GM23338 (cell line): ENCODE measurements around the gene S100PBP. TPM values are rescaled to one million over a fixed set of nuclear protein-coding genes. Genes with fewer than 3 reads are reported as not detected.
A peak's percentile ranks its signal among the peaks of the same experiment; 100 is the strongest.

Source experiments
- ATAC-seq: fragments of 200-7000 bp; cut with Tn5 transposase; 3 replicates; pipeline ENCODE4 v1.9.1; 2020
- DNase-seq: peaks from one replicate; pipeline ENCODE4 v3.0.0-alpha.2; 2015; ENCODE audit warnings: low spot score
- H2AFZ ChIP-seq: fragments of 200-600 bp; sonication (generic); 2 replicates; pipeline ENCODE4 v1.8.0; 2016; ENCODE audit warnings: antibody characterized with exemption, mild to moderate bottlenecking, moderate library complexity
- H3F3A ChIP-seq: fragments of 200-600 bp; sonication (generic); replicated peaks from 2 replicates; pipeline ENCODE4 v1.8.0; 2017; ENCODE audit warnings: antibody characterized with exemption, mixed run types, low read depth
- H3K27ac ChIP-seq: fragments of 200-600 bp; sonication (generic); 2 replicates; pipeline ENCODE4 v1.6.1; 2016; ENCODE audit warnings: low read depth
- H3K27me3 ChIP-seq: fragments of 200-600 bp; sonication (generic); 2 replicates; pipeline ENCODE4 v1.8.0; 2016; ENCODE audit warnings: mild to moderate bottlenecking, mixed run types, moderate library complexity; ENCODE audit not compliant: insufficient read depth
- H3K36me3 ChIP-seq: fragments of 200-600 bp; sonication (generic); 2 replicates; pipeline ENCODE4 v1.8.0; 2016; ENCODE audit warnings: mild to moderate bottlenecking; ENCODE audit not compliant: insufficient read depth
- H3K4me1 ChIP-seq: fragments of 200-600 bp; sonication (generic); 2 replicates; pipeline ENCODE4 v1.8.0; 2016; ENCODE audit warnings: mild to moderate bottlenecking, moderate library complexity; ENCODE audit not compliant: insufficient read depth
- H3K4me2 ChIP-seq: fragments of 200-600 bp; sonication (generic); 2 replicates; pipeline ENCODE4 v1.7.1; 2017; ENCODE audit warnings: mixed run types
- H3K4me3 ChIP-seq: fragments of 200-600 bp; sonication (generic); 2 replicates; pipeline ENCODE4 v1.6.1; 2016; ENCODE audit warnings: mixed run types
- H3K79me2 ChIP-seq: fragments of 200-600 bp; sonication (generic); replicated peaks from 2 replicates; pipeline ENCODE4 v1.8.0; 2017; ENCODE audit warnings: mild to moderate bottlenecking; ENCODE audit not compliant: insufficient read depth
- H3K9me2 ChIP-seq: fragments of 200-600 bp; sonication (generic); 2 replicates; pipeline ENCODE4 v1.8.0; 2017; ENCODE audit not compliant: insufficient read depth
- H4K20me1 ChIP-seq: fragments of 200-600 bp; sonication (generic); replicated peaks from 2 replicates; pipeline ENCODE4 v1.8.0; 2017; ENCODE audit warnings: mild to moderate bottlenecking; ENCODE audit not compliant: insufficient read depth
- H3K27ac Mint-ChIP-seq: 2 replicates; pipeline ENCODE4 v1.8.0; 2020; ENCODE audit warnings: inconsistent platforms, mild to moderate bottlenecking, moderate library complexity, mixed read lengths
- H3K27me3 Mint-ChIP-seq: 3 replicates; pipeline ENCODE4 v1.8.0; 2022; ENCODE audit warnings: low read depth, mild to moderate bottlenecking, moderate library complexity, mixed read lengths, inconsistent platforms; ENCODE audit not compliant: insufficient read depth, poor library complexity
- H3K36me3 Mint-ChIP-seq: 3 replicates; pipeline ENCODE4 v1.8.0; 2021; ENCODE audit warnings: low read depth, mild to moderate bottlenecking, inconsistent platforms, moderate library complexity, mixed read lengths
- H3K4me1 Mint-ChIP-seq: 3 replicates; pipeline ENCODE4 v1.8.0; 2020; ENCODE audit warnings: mild to moderate bottlenecking, inconsistent platforms, mixed read lengths
- H3K4me3 Mint-ChIP-seq: 3 replicates; pipeline ENCODE4 v1.8.0; 2021; ENCODE audit warnings: moderate library complexity, mild to moderate bottlenecking, inconsistent platforms, mixed read lengths
- H3K9me3 Mint-ChIP-seq: 3 replicates; pipeline ENCODE4 v1.8.0; 2020; ENCODE audit warnings: moderate library complexity, mild to moderate bottlenecking, inconsistent platforms, mixed read lengths
- CREB1 ChIP-seq: fragments of 250-450 bp; sonication (Bioruptor Pico); IDR thresholded peaks from 2 replicates; pipeline ENCODE4 v1.5.0; 2020; ENCODE audit warnings: low read depth, mild to moderate bottlenecking, moderate library complexity
- EZH2 ChIP-seq: fragments of 200-600 bp; sonication (generic); IDR thresholded peaks from one replicate; pipeline ENCODE4 v1.8.0; 2017; ENCODE audit warnings: antibody characterized with exemption, mild to moderate bottlenecking, low read depth; ENCODE audit not compliant: unreplicated experiment
- EZH2phosphoT487 ChIP-seq: fragments of 200-600 bp; sonication (generic); IDR thresholded peaks from one replicate; pipeline ENCODE4 v1.8.1; 2018; ENCODE audit warnings: antibody characterized with exemption; ENCODE audit not compliant: unreplicated experiment
- JUNB ChIP-seq: IDR thresholded peaks from one replicate; pipeline ENCODE4 v1.6.1; 2016; ENCODE audit warnings: antibody characterized with exemption; ENCODE audit not compliant: unreplicated experiment
- NANOG ChIP-seq: IDR thresholded peaks from 2 replicates; pipeline ENCODE4 v1.6.1; 2016; ENCODE audit warnings: antibody characterized with exemption, borderline replicate concordance
- POLR2AphosphoS5 ChIP-seq: IDR thresholded peaks from 2 replicates; pipeline ENCODE4 v1.6.1; 2016; ENCODE audit warnings: antibody characterized with exemption, low read depth
- STAT1 ChIP-seq: IDR thresholded peaks from one replicate; pipeline ENCODE4 v1.6.1; 2016; ENCODE audit warnings: antibody characterized with exemption; ENCODE audit not compliant: unreplicated experiment
- ZNF114 ChIP-seq: fragments of 250-450 bp; sonication (Bioruptor Pico); IDR thresholded peaks from 2 replicates; pipeline ENCODE4 v1.5.0; 2020; ENCODE audit warnings: mild to moderate bottlenecking, moderate library complexity
- ZNF331 ChIP-seq: fragments of 250-450 bp; sonication (Bioruptor Pico); IDR thresholded peaks from 2 replicates; pipeline ENCODE4 v1.5.0; 2020; ENCODE audit warnings: low read depth, mild to moderate bottlenecking, moderate library complexity
- polyA plus RNA-seq: library from polyadenylated mRNA; unstranded; fragments of >200 nt; fragmentation: Nextera tagmentation; extraction: Ambion mirVana; gene quantifications from 2 replicates; pipeline ENCODE4 v1.2.1, GENCODE V29; 2016
- total RNA-seq: library from RNA; depleted of rRNA; stranded (reverse); fragments of >200 nt; shearing (Covaris generic); gene quantifications from 2 replicates; pipeline ENCODE4 v1.2.3, GENCODE V29; 2014
- TF ChIP-seq, protein P1 (sequence below): IDR thresholded peaks from 2 replicates; pipeline ENCODE4 v1.6.1; 2016; ENCODE audit warnings: antibody characterized with exemption
- TF ChIP-seq, protein P2 (sequence below): IDR thresholded peaks from one replicate; pipeline ENCODE4 v1.6.1; 2018; ENCODE audit warnings: antibody characterized with exemption; ENCODE audit not compliant: unreplicated experiment
- TF ChIP-seq, protein P3 (sequence below), 2 experiments: fragments of 200-600 bp in 1 of 2; sonication (generic) in 1 of 2; conservative IDR thresholded peaks; 2 replicates each; pipeline versions ENCODE4 v1.5.1 to v1.6.1; 2016 to 2017; ENCODE audit warnings: antibody characterized with exemption in 2 of 2, low read depth in 2 of 2, mild to moderate bottlenecking in 2 of 2, moderate library complexity in 1 of 2
- TF ChIP-seq, protein P4 (sequence below): fragments of 250-450 bp; sonication (Bioruptor Pico); IDR thresholded peaks from 2 replicates; pipeline ENCODE4 v1.5.0; 2020; ENCODE audit warnings: mild to moderate bottlenecking, moderate library complexity

Gene S100PBP
- total and polyA plus RNA-seq, 2 experiments from 2014 or later = 30.6 to 65.2 TPM

DNA sequence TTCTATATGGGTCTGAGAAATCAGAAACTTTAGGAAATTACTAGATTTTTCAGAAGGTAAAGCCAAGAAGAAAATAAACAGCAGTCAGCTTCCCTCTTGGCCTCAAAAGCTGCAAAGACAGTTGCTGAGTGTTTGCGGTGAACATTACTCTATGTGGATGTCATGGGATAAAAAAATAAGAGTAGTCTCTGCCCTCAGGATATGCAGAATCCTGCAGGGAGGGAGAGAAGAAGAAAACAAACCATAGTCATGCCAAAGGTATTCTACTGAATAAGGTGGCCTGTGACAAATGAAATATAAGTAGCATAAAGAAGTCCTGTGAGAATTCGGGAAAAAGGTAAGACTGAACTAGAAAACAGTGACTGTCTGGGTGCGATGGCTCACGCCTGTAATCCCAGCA lies 19.3 kb upstream of the S100PBP start:
- Histone ChIP-seq H3K27me3 (no peaks in the 10 kb centered on the region), H3K4me2 (no peak overlapping the region), H3K9me2 (no peaks in the 10 kb centered on the region), H3K36me3 (peaks cover 75% of the 10 kb centered on the region), H3K4me3 (no peak overlapping the region), H3K4me1 (no peaks in the 10 kb centered on the region), H3K79me2 (peaks cover 35% of the 10 kb centered on the region), H4K20me1 (peaks cover 55% of the 10 kb centered on the region), H2AFZ (no peak overlapping the region), H3F3A (peaks cover 25% of the 10 kb centered on the region), H3K27ac (0 out of 2 replicates have a peak overlapping the region, but pooled peaks have one; percentile 50)
- Mint-ChIP-seq H3K36me3 (peaks cover 83% of the 10 kb centered on the region), H3K27me3 (no peaks in the 10 kb centered on the region), H3K4me3 (no peak overlapping the region), H3K9me3 (no peaks in the 10 kb centered on the region), H3K27ac (no peak overlapping the region; the same call in 1 of the 2 replicates), H3K4me1 (no peaks in the 10 kb centered on the region)
- no peak for DNase-seq
- no peak for ATAC-seq
- TF ChIP-seq, protein P1, sequence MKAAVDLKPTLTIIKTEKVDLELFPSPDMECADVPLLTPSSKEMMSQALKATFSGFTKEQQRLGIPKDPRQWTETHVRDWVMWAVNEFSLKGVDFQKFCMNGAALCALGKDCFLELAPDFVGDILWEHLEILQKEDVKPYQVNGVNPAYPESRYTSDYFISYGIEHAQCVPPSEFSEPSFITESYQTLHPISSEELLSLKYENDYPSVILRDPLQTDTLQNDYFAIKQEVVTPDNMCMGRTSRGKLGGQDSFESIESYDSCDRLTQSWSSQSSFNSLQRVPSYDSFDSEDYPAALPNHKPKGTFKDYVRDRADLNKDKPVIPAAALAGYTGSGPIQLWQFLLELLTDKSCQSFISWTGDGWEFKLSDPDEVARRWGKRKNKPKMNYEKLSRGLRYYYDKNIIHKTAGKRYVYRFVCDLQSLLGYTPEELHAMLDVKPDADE = no peak
- TF ChIP-seq, protein P2, sequence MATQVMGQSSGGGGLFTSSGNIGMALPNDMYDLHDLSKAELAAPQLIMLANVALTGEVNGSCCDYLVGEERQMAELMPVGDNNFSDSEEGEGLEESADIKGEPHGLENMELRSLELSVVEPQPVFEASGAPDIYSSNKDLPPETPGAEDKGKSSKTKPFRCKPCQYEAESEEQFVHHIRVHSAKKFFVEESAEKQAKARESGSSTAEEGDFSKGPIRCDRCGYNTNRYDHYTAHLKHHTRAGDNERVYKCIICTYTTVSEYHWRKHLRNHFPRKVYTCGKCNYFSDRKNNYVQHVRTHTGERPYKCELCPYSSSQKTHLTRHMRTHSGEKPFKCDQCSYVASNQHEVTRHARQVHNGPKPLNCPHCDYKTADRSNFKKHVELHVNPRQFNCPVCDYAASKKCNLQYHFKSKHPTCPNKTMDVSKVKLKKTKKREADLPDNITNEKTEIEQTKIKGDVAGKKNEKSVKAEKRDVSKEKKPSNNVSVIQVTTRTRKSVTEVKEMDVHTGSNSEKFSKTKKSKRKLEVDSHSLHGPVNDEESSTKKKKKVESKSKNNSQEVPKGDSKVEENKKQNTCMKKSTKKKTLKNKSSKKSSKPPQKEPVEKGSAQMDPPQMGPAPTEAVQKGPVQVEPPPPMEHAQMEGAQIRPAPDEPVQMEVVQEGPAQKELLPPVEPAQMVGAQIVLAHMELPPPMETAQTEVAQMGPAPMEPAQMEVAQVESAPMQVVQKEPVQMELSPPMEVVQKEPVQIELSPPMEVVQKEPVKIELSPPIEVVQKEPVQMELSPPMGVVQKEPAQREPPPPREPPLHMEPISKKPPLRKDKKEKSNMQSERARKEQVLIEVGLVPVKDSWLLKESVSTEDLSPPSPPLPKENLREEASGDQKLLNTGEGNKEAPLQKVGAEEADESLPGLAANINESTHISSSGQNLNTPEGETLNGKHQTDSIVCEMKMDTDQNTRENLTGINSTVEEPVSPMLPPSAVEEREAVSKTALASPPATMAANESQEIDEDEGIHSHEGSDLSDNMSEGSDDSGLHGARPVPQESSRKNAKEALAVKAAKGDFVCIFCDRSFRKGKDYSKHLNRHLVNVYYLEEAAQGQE = no peak
- no peak for TF ChIP-seq EZH2phosphoT487
- TF ChIP-seq ZNF331 (CRISPR knock-in tag) = no peak
- TF ChIP-seq POLR2AphosphoS5 = no peak
- TF ChIP-seq, protein P3, sequence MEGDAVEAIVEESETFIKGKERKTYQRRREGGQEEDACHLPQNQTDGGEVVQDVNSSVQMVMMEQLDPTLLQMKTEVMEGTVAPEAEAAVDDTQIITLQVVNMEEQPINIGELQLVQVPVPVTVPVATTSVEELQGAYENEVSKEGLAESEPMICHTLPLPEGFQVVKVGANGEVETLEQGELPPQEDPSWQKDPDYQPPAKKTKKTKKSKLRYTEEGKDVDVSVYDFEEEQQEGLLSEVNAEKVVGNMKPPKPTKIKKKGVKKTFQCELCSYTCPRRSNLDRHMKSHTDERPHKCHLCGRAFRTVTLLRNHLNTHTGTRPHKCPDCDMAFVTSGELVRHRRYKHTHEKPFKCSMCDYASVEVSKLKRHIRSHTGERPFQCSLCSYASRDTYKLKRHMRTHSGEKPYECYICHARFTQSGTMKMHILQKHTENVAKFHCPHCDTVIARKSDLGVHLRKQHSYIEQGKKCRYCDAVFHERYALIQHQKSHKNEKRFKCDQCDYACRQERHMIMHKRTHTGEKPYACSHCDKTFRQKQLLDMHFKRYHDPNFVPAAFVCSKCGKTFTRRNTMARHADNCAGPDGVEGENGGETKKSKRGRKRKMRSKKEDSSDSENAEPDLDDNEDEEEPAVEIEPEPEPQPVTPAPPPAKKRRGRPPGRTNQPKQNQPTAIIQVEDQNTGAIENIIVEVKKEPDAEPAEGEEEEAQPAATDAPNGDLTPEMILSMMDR (conservative IDR thresholded peaks at IDR 0.05; ENCODE audit: low read depth in 2 of 2) = no peak
- TF ChIP-seq NANOG = no peak
- TF ChIP-seq ZNF114 (CRISPR knock-in tag) = no peak
- TF ChIP-seq, protein P4, sequence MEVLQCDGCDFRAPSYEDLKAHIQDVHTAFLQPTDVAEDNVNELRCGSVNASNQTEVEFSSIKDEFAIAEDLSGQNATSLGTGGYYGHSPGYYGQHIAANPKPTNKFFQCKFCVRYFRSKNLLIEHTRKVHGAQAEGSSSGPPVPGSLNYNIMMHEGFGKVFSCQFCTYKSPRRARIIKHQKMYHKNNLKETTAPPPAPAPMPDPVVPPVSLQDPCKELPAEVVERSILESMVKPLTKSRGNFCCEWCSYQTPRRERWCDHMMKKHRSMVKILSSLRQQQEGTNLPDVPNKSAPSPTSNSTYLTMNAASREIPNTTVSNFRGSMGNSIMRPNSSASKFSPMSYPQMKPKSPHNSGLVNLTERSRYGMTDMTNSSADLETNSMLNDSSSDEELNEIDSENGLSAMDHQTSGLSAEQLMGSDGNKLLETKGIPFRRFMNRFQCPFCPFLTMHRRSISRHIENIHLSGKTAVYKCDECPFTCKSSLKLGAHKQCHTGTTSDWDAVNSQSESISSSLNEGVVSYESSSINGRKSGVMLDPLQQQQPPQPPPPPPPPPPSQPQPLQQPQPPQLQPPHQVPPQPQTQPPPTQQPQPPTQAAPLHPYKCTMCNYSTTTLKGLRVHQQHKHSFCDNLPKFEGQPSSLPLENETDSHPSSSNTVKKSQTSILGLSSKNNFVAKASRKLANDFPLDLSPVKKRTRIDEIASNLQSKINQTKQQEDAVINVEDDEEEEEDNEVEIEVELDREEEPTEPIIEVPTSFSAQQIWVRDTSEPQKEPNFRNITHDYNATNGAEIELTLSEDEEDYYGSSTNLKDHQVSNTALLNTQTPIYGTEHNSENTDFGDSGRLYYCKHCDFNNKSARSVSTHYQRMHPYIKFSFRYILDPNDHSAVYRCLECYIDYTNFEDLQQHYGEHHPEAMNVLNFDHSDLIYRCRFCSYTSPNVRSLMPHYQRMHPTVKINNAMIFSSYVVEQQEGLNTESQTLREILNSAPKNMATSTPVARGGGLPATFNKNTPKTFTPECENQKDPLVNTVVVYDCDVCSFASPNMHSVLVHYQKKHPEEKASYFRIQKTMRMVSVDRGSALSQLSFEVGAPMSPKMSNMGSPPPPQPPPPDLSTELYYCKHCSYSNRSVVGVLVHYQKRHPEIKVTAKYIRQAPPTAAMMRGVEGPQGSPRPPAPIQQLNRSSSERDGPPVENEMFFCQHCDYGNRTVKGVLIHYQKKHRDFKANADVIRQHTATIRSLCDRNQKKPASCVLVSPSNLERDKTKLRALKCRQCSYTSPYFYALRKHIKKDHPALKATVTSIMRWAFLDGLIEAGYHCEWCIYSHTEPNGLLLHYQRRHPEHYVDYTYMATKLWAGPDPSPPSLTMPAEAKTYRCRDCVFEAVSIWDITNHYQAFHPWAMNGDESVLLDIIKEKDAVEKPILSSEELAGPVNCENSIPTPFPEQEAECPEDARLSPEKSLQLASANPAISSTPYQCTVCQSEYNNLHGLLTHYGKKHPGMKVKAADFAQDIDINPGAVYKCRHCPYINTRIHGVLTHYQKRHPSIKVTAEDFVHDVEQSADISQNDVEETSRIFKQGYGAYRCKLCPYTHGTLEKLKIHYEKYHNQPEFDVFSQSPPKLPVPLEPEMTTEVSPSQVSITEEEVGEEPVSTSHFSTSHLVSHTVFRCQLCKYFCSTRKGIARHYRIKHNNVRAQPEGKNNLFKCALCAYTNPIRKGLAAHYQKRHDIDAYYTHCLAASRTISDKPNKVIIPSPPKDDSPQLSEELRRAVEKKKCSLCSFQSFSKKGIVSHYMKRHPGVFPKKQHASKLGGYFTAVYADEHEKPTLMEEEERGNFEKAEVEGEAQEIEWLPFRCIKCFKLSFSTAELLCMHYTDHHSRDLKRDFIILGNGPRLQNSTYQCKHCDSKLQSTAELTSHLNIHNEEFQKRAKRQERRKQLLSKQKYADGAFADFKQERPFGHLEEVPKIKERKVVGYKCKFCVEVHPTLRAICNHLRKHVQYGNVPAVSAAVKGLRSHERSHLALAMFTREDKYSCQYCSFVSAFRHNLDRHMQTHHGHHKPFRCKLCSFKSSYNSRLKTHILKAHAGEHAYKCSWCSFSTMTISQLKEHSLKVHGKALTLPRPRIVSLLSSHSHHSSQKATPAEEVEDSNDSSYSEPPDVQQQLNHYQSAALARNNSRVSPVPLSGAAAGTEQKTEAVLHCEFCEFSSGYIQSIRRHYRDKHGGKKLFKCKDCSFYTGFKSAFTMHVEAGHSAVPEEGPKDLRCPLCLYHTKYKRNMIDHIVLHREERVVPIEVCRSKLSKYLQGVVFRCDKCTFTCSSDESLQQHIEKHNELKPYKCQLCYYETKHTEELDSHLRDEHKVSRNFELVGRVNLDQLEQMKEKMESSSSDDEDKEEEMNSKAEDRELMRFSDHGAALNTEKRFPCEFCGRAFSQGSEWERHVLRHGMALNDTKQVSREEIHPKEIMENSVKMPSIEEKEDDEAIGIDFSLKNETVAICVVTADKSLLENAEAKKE (CRISPR knock-in tag) = no peak
- no peak for TF ChIP-seq STAT1
- TF ChIP-seq EZH2 = no peak
- no peak for TF ChIP-seq CREB1 (CRISPR knock-in tag)
- TF ChIP-seq JUNB = no peak
